Kidney (tissue), 14 donors: Measurements from ENCODE around the gene CSPG4. TPM values are rescaled to one million over a fixed set of nuclear protein-coding genes. Genes with fewer than 3 reads are reported as not detected.
"Not testable (repeated sequence)": the region's sequence is repeated elsewhere in the genome, so short reads cannot be mapped to it uniquely, and the experiment has no call there.

ENCODE experiments used
- DNase-seq, 5 donors: peaks; one replicate each; pipeline ENCODE4 v3.0.0-alpha.2; 2013 to 2020
- FAIRE-seq: peaks from 2 replicates; lab custom pipeline; 2012; peaks lifted over from hg19 to GRCh38; lab: Jason Lieb, UNC
- H3K27ac ChIP-seq, 2 donors: one replicate each; pipeline ENCODE4 v1.7.0; 2013; ENCODE audit warnings: low read depth in 2 of 2, low read length in 2 of 2, inconsistent platforms in 1 of 2
- H3K27me3 ChIP-seq: one replicate; pipeline ENCODE4 v1.7.1; 2013; ENCODE audit warnings: low read length, inconsistent platforms; ENCODE audit not compliant: control insufficient read depth, insufficient read depth
- H3K36me3 ChIP-seq, 3 donors: one replicate each; pipeline versions ENCODE4 v1.7.0 to v1.7.1; 2013; ENCODE audit warnings: low read length in 3 of 3, control low read depth in 1 of 3, inconsistent platforms in 1 of 3; ENCODE audit not compliant: insufficient read depth in 3 of 3, control insufficient read depth in 2 of 3
- H3K4me1 ChIP-seq, 3 donors: one replicate each; pipeline versions ENCODE4 v1.7.0 to v1.7.1; 2013; ENCODE audit warnings: low read length in 3 of 3, inconsistent platforms in 1 of 3, low read depth in 1 of 3; ENCODE audit not compliant: control insufficient read depth in 2 of 3, insufficient read depth in 2 of 3
- H3K4me3 ChIP-seq, 3 donors: one replicate each; pipeline versions ENCODE4 v1.7.0 to v1.8.1; 2013; ENCODE audit warnings: low read length in 3 of 3, control low read depth in 1 of 3, inconsistent platforms in 1 of 3
- H3K9ac ChIP-seq, 3 donors: one replicate each; pipeline versions ENCODE4 v1.7.0 to v1.7.1; 2013; ENCODE audit warnings: low read length in 3 of 3, control low read depth in 1 of 3, inconsistent platforms in 1 of 3
- H3K9me3 ChIP-seq, 3 donors: one replicate each; pipeline versions ENCODE4 v1.7.0 to v1.7.1; 2013; ENCODE audit warnings: low read length in 3 of 3, control low read depth in 1 of 3, inconsistent platforms in 1 of 3; ENCODE audit not compliant: control insufficient read depth in 2 of 3, insufficient read depth in 1 of 3
- intact Hi-C: fragments of 100-400 bp; cut with DNase I; formaldehyde crosslinking; loops from one replicate; pipeline ENCODE4 v1.11.1; 2022
- polyA plus RNA-seq: library from polyadenylated mRNA; stranded (reverse); fragments of 350-450 nt; fragmentation: Illumina TruSeq; extraction: RNeasy Lipid Tissue Mini Kit (QIAGEN cat#74804); gene quantifications from one replicate; pipeline ENCODE4 v1.2.3, GENCODE V29; 2014; ENCODE audit warnings: low read depth, low replicate concordance; ENCODE audit not compliant: insufficient read depth
- total RNA-seq: library from RNA; stranded (reverse); fragmentation: NEBNext Ultra II Directional; extraction: Animal tissue kit (Norgen Biotek cat#: 25700); gene quantifications from one replicate; pipeline ENCODE4 v1.2.1, GENCODE V29; 2021
- TF ChIP-seq, protein P1 (sequence below): IDR thresholded peaks from 3 replicates; pipeline ENCODE4 v1.5.1; 2012; ENCODE audit warnings: mild to moderate bottlenecking, moderate library complexity, borderline replicate concordance; ENCODE audit not compliant: insufficient read depth; ENCODE audit errors: extremely low read depth
- donor health status: control.
- donor health status: control.
- donor health status: control.
- donor health status: control.
- donor health status: control.
- donor health status: DM: yes; HTN: yes; CAD: no.
- donor health status: Normal renal cell carcinoma (clear cell type).

CSPG4 gene
- total and polyA plus RNA-seq, 2 donors from 2014 or later: 4.4 to 30.7 TPM

DNA sequence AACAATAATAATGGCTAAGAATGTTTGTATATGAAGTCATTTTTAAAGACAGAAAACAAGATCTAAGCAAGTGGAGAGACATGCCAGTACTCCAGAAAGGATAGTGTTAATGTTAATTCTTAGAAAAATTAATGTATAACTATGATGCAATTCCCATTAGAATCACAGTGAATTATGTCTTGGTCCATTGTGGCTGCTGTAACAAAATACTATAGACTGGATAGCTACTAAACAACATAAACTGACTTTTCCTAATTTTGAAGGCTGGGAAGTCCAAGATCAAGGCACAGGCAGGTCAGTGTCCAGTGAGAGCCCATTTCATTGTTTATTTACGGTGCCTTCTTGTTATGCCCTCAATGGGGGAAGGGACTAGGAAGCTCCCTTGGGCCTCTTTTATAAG, 32.7 kb upstream of the CSPG4 start:
- no peak overlapping the region for H3K9ac ChIP-seq
- no peak overlapping the region for H3K27ac ChIP-seq
- H3K9me3 ChIP-seq: no peaks in the 10 kb centered on the region
- no peaks in the 10 kb centered on the region for H3K4me1 ChIP-seq
- TF ChIP-seq, protein P1, sequence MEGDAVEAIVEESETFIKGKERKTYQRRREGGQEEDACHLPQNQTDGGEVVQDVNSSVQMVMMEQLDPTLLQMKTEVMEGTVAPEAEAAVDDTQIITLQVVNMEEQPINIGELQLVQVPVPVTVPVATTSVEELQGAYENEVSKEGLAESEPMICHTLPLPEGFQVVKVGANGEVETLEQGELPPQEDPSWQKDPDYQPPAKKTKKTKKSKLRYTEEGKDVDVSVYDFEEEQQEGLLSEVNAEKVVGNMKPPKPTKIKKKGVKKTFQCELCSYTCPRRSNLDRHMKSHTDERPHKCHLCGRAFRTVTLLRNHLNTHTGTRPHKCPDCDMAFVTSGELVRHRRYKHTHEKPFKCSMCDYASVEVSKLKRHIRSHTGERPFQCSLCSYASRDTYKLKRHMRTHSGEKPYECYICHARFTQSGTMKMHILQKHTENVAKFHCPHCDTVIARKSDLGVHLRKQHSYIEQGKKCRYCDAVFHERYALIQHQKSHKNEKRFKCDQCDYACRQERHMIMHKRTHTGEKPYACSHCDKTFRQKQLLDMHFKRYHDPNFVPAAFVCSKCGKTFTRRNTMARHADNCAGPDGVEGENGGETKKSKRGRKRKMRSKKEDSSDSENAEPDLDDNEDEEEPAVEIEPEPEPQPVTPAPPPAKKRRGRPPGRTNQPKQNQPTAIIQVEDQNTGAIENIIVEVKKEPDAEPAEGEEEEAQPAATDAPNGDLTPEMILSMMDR: no peak
- intact Hi-C loops: no loop called here
- FAIRE-seq (no peak), DNase-seq (no peak)
- no peak overlapping the region for H3K4me3 ChIP-seq
- no peaks in the 10 kb centered on the region for H3K36me3 ChIP-seq
- no peaks in the 10 kb centered on the region for H3K27me3 ChIP-seq

DNA sequence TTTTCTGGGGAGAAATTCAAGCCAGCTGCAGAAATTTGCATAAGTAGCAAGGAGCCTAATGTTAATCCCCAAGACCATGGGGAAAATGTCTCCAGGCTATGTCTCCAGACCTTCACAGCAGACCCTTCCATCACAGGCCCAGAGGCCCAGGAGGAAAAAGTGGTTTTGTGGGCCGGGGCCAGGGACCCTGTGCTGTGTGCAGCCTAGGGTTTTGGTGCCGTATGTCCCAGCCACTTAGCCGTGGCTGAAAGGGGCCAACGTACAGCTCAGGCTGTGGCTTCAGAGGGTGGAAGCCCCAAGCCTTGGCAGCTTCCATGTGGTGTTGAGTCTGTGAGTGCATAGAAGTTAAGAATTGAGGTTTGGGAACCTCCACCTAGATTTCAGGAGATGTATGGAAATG, 29.7 kb upstream of the CSPG4 start:
- H3K36me3 ChIP-seq, H3K9ac ChIP-seq, H3K4me3 ChIP-seq, intact Hi-C loops, H3K9me3 ChIP-seq, H3K4me1 ChIP-seq, H3K27me3 ChIP-seq, FAIRE-seq, H3K27ac ChIP-seq: not testable (repeated sequence)
- DNase-seq: peak in 1 of 5 donors; percentile 33

DNA sequence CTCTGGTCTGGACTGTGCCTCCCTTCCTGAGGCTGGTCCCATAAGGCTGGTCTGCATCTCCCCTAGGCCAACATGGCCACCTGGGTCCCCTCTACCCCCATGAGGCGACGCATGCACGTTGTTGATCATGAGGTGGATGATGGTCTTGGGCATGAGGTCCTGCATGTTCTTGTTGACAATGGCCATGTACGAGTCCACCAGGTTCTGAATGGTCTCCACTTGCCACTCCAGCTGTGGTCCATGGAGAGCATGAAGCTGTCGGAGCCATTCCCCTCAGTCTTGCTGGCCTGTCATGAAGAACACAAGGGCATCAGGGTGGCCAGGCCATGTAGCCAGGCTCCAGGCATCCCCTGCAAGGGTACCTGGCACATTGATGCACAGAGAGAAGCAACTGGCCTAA, 27.1 kb upstream of the CSPG4 start:
- no peaks in the 10 kb centered on the region for H3K27me3 ChIP-seq
- no peak overlapping the region for H3K4me3 ChIP-seq
- no peak overlapping the region for H3K9ac ChIP-seq
- H3K27ac ChIP-seq: no peak overlapping the region
- no peaks in the 10 kb centered on the region for H3K9me3 ChIP-seq
- peaks cover 0 to 5% (median 0%) of the 10 kb centered on the region in 3 donors for H3K4me1 ChIP-seq
- FAIRE-seq (no peak), DNase-seq (peak in 1 of 5 donors; percentile 36)
- TF ChIP-seq, protein P1: no peak
- H3K36me3 ChIP-seq: no peaks in the 10 kb centered on the region
- intact Hi-C loops: no loop called here

DNA sequence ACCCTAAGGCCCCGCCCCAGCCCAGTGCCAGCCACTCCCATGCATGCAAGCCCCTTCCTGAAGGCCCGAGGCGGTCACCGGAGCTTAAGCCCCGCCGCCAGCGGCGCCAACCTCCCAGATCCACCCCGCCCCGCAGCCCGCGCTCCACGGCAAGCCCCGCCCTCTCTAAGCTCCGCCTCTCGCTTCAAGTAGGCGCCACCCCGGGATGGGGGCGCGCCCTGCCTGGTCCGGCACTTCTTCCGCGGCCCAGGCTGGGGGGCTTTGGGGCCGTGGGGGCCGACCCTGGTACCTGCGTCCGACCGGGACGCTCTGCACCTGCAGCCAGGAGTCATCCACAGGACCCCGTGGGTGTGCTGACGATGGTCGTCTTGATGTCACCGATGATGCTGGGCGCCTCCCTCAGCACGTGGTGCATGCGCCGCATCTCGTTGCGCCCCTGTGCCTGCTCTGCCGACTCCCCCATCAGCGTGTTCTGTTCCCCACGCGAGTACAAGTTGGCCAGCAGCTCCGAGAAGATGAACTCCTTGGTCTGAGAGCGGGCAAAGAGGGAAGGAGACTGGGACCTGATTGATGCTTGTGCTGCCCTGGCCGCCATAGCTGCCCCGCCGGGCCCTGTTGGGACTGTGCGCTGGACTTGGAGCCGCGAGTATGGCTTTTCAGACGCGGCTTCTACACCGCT, 26.1 kb upstream of the CSPG4 start:
- peak overlapping the region; percentile 67 to 75 (median 68) for H3K4me3 ChIP-seq
- no peak overlapping the region for H3K27ac ChIP-seq
- FAIRE-seq: no peak
- TF ChIP-seq, protein P1: no peak
- peak overlapping the region in 2 of 3 donors; percentile 15 to 58 for H3K9ac ChIP-seq
- H3K9me3 ChIP-seq: no peaks in the 10 kb centered on the region
- intact Hi-C loops: no loop called here
- DNase-seq: peak; percentile 96 to 98 (median 98)
- no peaks in the 10 kb centered on the region for H3K27me3 ChIP-seq
- H3K36me3 ChIP-seq: no peaks in the 10 kb centered on the region
- peaks cover 0 to 5% (median 0%) of the 10 kb centered on the region in 3 donors for H3K4me1 ChIP-seq
